CD14-positive monocyte (primary cell): ENCODE data around the gene ANKRD40. TPM values are rescaled to one million over a fixed set of nuclear protein-coding genes. Genes with fewer than 3 reads are reported as not detected.

ENCODE experiments used
- DNase-seq, 3 donors: peaks; one replicate each; pipeline ENCODE4 v3.0.0-alpha.2; 2011 to 2022
- H2AFZ ChIP-seq: 2 replicates; pipeline ENCODE4 v1.6.0; 2012; ENCODE audit warnings: mild to moderate bottlenecking, low read depth, low read length, inconsistent platforms; ENCODE audit not compliant: insufficient read depth, poor library complexity, severe bottlenecking
- H3K27ac ChIP-seq, 2 donors: 1 replicate in 1 of 2; 2 replicates in 1 of 2; pipeline ENCODE4 v1.5.1; 2012 to 2013; ENCODE audit warnings: low read length in 2 of 2, control low read depth in 1 of 2, inconsistent platforms in 1 of 2, low read depth in 1 of 2, mild to moderate bottlenecking in 1 of 2
- H3K27me3 ChIP-seq, 2 donors: one replicate each; pipeline versions ENCODE4 v1.6.0 to v1.6.1; 2011 to 2013; ENCODE audit warnings: low read length in 2 of 2; ENCODE audit not compliant: control insufficient read depth in 2 of 2, insufficient read depth in 2 of 2
- H3K36me3 ChIP-seq, 2 donors: replicated peaks in 1 of 2; 1 replicate in 1 of 2; 2 replicates in 1 of 2; pipeline versions ENCODE4 v1.5.1 to v1.6.1; 2012 to 2013; ENCODE audit warnings: low read length in 2 of 2, control low read depth in 1 of 2, inconsistent platforms in 1 of 2, mild to moderate bottlenecking in 1 of 2; ENCODE audit not compliant: insufficient read depth in 2 of 2, control insufficient read depth in 1 of 2
- H3K4me1 ChIP-seq, 2 donors: 1 replicate in 1 of 2; 2 replicates in 1 of 2; pipeline versions ENCODE4 v1.5.1 to v1.6.1; 2012 to 2013; ENCODE audit warnings: low read length in 2 of 2, control low read depth in 1 of 2, inconsistent platforms in 1 of 2, mild to moderate bottlenecking in 1 of 2, moderate library complexity in 1 of 2; ENCODE audit not compliant: insufficient read depth in 2 of 2, control insufficient read depth in 1 of 2
- H3K4me2 ChIP-seq: replicated peaks from 2 replicates; pipeline ENCODE3; 2012; ENCODE audit warnings: low read length, moderate library complexity, mild to moderate bottlenecking; ENCODE audit not compliant: poor library complexity, severe bottlenecking; ENCODE audit errors: extremely low read depth
- H3K4me3 ChIP-seq, 3 experiments: fragments of 200-600 bp in 1 of 3; sonication (generic) in 1 of 3; replicated peaks in 1 of 3; 1 replicate in 2 of 3; 2 replicates in 1 of 3; pipeline ENCODE4 v1.5.1; 2011 to 2013; ENCODE audit warnings: low read length in 3 of 3, mild to moderate bottlenecking in 3 of 3, control low read depth in 2 of 3, low read depth in 2 of 3, inconsistent platforms in 1 of 3, moderate library complexity in 1 of 3
- H3K79me2 ChIP-seq: 2 replicates; pipeline ENCODE4 v1.6.0; 2012; ENCODE audit warnings: mild to moderate bottlenecking, control low read depth, inconsistent platforms, low read length, moderate library complexity; ENCODE audit not compliant: insufficient read depth
- H3K9ac ChIP-seq: 2 replicates; pipeline ENCODE4 v1.6.0; 2017; ENCODE audit warnings: low read length, mild to moderate bottlenecking; ENCODE audit not compliant: insufficient read depth, poor library complexity, severe bottlenecking
- H3K9me3 ChIP-seq, 2 donors: replicated peaks in 1 of 2; 1 replicate in 1 of 2; 2 replicates in 1 of 2; pipeline versions ENCODE4 v1.5.1 to v1.6.1; 2012 to 2013; ENCODE audit warnings: low read length in 2 of 2, control low read depth in 1 of 2; ENCODE audit not compliant: control insufficient read depth in 1 of 2, insufficient read depth in 1 of 2
- H4K20me1 ChIP-seq: 2 replicates; pipeline ENCODE4 v1.6.0; 2012; ENCODE audit warnings: mild to moderate bottlenecking, low read length, control low read depth, moderate library complexity; ENCODE audit not compliant: insufficient read depth
- H3K27ac Mint-ChIP-seq, 7 donors: one replicate each; pipeline ENCODE4 v1.8.0; 2020; ENCODE audit warnings: mild to moderate bottlenecking in 7 of 7, mixed read lengths in 7 of 7, moderate library complexity in 6 of 7, inconsistent platforms in 2 of 7
- H3K27me3 Mint-ChIP-seq, 3 donors: one replicate each; pipeline ENCODE4 v1.8.0; 2021 to 2022; ENCODE audit warnings: low read depth in 3 of 3, mild to moderate bottlenecking in 3 of 3, mixed read lengths in 3 of 3, moderate library complexity in 3 of 3, inconsistent platforms in 1 of 3
- H3K36me3 Mint-ChIP-seq, 2 donors: one replicate each; pipeline ENCODE4 v1.8.0; 2020; ENCODE audit warnings: mixed read lengths in 2 of 2, inconsistent platforms in 1 of 2, mild to moderate bottlenecking in 1 of 2
- H3K4me1 Mint-ChIP-seq: one replicate; pipeline ENCODE4 v1.8.0; 2020; ENCODE audit warnings: mild to moderate bottlenecking, mixed read lengths
- H3K4me3 Mint-ChIP-seq, 2 donors: one replicate each; pipeline ENCODE4 v1.8.0; 2020; ENCODE audit warnings: mild to moderate bottlenecking in 2 of 2, mixed read lengths in 2 of 2, moderate library complexity in 1 of 2
- H3K9me3 Mint-ChIP-seq, 7 donors: one replicate each; pipeline ENCODE4 v1.8.0; 2020 to 2022; ENCODE audit warnings: mixed read lengths in 7 of 7, mild to moderate bottlenecking in 6 of 7, moderate library complexity in 6 of 7, inconsistent platforms in 2 of 7
- CTCF ChIP-seq: fragments of 200-600 bp; IDR thresholded peaks from one replicate; pipeline ENCODE4 v1.8.0; 2022; ENCODE audit warnings: antibody characterized with exemption, mild to moderate bottlenecking
- WGBS: methylation state at CpG from one replicate; pipeline ENCODE4 v1.1.5; 2013; ENCODE audit warnings: missing lambda C conversion rate; ENCODE audit not compliant: insufficient coverage; 5-methylcytosine and 5-hydroxymethylcytosine counted together
- intact Hi-C, 2 donors: fragments of 100-400 bp; cut with micrococcal nuclease; formaldehyde crosslinking; loops; one replicate each; pipeline versions ENCODE4 v1.15.0 to v1.15.1; 2023
- polyA plus RNA-seq, 3 donors: library from polyadenylated mRNA; depleted of rRNA in 1 of 3; unstranded in 2 of 3; stranded (reverse) in 1 of 3; fragments of 300-500 nt in 2 of 3; fragments of >200 nt in 1 of 3; fragmentation: Illumina TruSeq in 2 of 3; gene quantifications; 1 replicate in 2 of 3; 2 replicates in 1 of 3; pipeline ENCODE4 v1.2.3, GENCODE V29; 2012 to 2021

ANKRD40 gene
- polyA plus RNA-seq, 3 donors, result 3.4 to 21.8 (median 3.4) TPM

GRCh38 chr17:50668838-50669581, 38.7 kb downstream of the ANKRD40 start:
- Histone ChIP-seq H4K20me1 (no peaks in the 10 kb centered on the region), H3K9me3 (no peaks in the 10 kb centered on the region), H3K4me1 (peaks cover 0 to 21% of the 10 kb centered on the region in 2 donors), H3K4me2 (no peak overlapping the region), H3K36me3 (no peaks in the 10 kb centered on the region), H3K27me3 (no peaks in the 10 kb centered on the region), H3K9ac (no peak overlapping the region), H3K4me3 (no peak overlapping the region), H2AFZ (no peak overlapping the region), H3K79me2 (no peaks in the 10 kb centered on the region), H3K27ac (no peak overlapping the region)
- 95% methylated on average over 6 of the region's 9 CpGs for WGBS
- Mint-ChIP-seq H3K4me3 (no peak overlapping the region), H3K4me1 (peaks cover 16% of the 10 kb centered on the region), H3K27ac (peak overlapping the region in 1 of 7 donors; percentile 10), H3K27me3 (peaks cover 0 to 10% (median 10%) of the 10 kb centered on the region in 3 donors), H3K9me3 (no peaks in the 10 kb centered on the region), H3K36me3 (peaks cover 0 to 4% of the 10 kb centered on the region in 2 donors)
- no peak for TF ChIP-seq CTCF
- intact Hi-C loops, result no loop called here
- DNase-seq, result no peak

GRCh38 chr17:50668025-50668837, 39.5 kb downstream of the ANKRD40 start:
- Histone ChIP-seq H3K36me3 (no peaks in the 10 kb centered on the region), H3K27ac (no peak overlapping the region), H3K4me3 (no peak overlapping the region), H3K4me2 (no peak overlapping the region), H4K20me1 (no peaks in the 10 kb centered on the region), H3K79me2 (no peaks in the 10 kb centered on the region), H3K9ac (no peak overlapping the region), H3K9me3 (no peaks in the 10 kb centered on the region), H3K4me1 (peaks cover 0 to 29% of the 10 kb centered on the region in 2 donors), H2AFZ (peak overlapping the region; percentile 31), H3K27me3 (no peaks in the 10 kb centered on the region)
- H3K27ac Mint-ChIP-seq, result peak overlapping the region in 1 of 7 donors; percentile 63
- peak overlapping the region in 1 of 2 donors; percentile 56 for H3K4me3 Mint-ChIP-seq
- intact Hi-C loops, result no loop called here
- peaks cover 22% of the 10 kb centered on the region for H3K4me1 Mint-ChIP-seq
- H3K9me3 Mint-ChIP-seq, result no peaks in the 10 kb centered on the region
- H3K36me3 Mint-ChIP-seq, result peaks cover 0 to 4% of the 10 kb centered on the region in 2 donors
- DNase-seq, result peak in 1 of 3 donors; percentile 63
- peaks cover 0 to 10% (median 10%) of the 10 kb centered on the region in 3 donors for H3K27me3 Mint-ChIP-seq
- no peak for TF ChIP-seq CTCF
- WGBS, result 47% methylated on average over 6 of the region's 8 CpGs
